ENCODE measurements around the gene NEU3. TPM values are rescaled to one million over a fixed set of nuclear protein-coding genes. Genes with fewer than 3 reads are reported as not detected.
A peak's percentile ranks its signal among the peaks of the same experiment; 100 is the strongest.
"Not testable (repeated sequence)": the region's sequence is repeated elsewhere in the genome, so short reads cannot be mapped to it uniquely, and the experiment has no call there.

NEU3 gene
- total and polyA plus RNA-seq, 2 experiments from 2014 or later = 2.5 to 6.2 TPM

DNA sequence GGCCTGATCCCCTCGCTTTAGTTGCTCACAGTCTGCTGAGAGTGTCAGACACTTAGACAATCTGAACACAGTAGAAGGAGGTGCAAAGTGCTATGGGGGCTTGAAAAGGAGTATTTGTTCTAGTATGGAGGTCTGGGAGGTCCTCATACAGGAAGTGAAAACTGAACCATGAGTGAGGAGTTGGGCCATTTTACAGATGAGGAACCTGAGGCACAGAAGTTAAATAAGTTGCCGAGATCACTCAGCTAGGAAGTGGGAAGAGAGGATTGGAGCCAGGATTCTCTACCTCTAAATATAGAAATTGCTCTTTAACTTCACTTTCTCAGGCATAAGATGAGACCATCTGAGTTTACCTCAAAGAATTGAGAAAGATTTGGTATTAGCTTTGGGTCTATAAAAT, 4.0 kb upstream of the NEU3 start:
- H3K27me3 ChIP-seq (replicated peaks; ENCODE audit: insufficient read depth) = no peaks in the 10 kb centered on the region
- no peak overlapping the region for H3K4me3 ChIP-seq
- 0 out of 2 replicates have a peak, but pooled peaks cover 2% of the 10 kb centered on the region for H3K36me3 ChIP-seq (ENCODE audit: low read depth)
- no peak overlapping the region for H3K4me2 ChIP-seq (ENCODE audit: unreplicated experiment)
- H3K9ac ChIP-seq = no peak overlapping the region
- H2AFZ ChIP-seq = no peak overlapping the region
- peaks cover 33% of the 10 kb centered on the region for H3F3A ChIP-seq (ENCODE audit: insufficient read depth)
- no peaks in the 10 kb centered on the region for H3K9me2 ChIP-seq (ENCODE audit: insufficient read depth)
- DNase-seq = no peak
- no peaks in the 10 kb centered on the region for H4K20me1 ChIP-seq (ENCODE audit: insufficient read depth)
- no peak for TF ChIP-seq EZH2 (IDR thresholded peaks at IDR 0.05; ENCODE audit: insufficient read depth, poor library complexity, severe bottlenecking)
- TF ChIP-seq EZH2phosphoT487 (IDR thresholded peaks at IDR 0.05; ENCODE audit: insufficient read depth, low read depth) = no peak
- no peaks in the 10 kb centered on the region for H3K79me2 ChIP-seq (ENCODE audit: insufficient read depth)
- no peaks in the 10 kb centered on the region for H3K9me3 ChIP-seq (ENCODE audit: low read depth)
- peaks cover 6% of the 10 kb centered on the region; the same call in 1 of the 2 replicates for H3K4me1 ChIP-seq (ENCODE audit: insufficient read depth)
- H3K27ac ChIP-seq = no peak overlapping the region
- WGBS, 2 experiments (ENCODE audit: low coverage in 1 of 2, low lambda C conversion rate in 2 of 2, missing lambda C conversion rate in 2 of 2) = 57% methylated on average over 2 of the region's 2 CpGs
- in situ Hi-C loops (cut with MboI) = no loop called here

DNA sequence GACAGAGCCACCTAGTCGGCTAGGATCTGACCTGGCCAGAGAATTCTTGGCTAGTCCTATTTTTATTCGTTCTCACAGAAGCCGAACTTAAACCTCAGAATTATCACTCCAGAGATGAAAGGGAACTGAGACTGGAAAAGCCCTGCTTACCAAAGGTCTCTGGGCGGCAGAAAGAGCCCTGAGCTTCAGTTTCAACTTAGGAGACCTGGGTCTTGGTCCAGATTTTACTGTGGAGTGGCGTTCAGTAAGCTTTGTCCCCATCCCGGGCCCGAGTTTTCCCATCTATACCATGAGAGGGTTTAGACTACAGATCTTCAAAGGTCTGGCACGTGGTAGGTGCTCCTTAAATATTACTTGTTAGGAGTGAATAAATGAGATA, 516 bp downstream of the NEU3 start:
- WGBS, 2 experiments (ENCODE audit: low coverage in 1 of 2, low lambda C conversion rate in 2 of 2, missing lambda C conversion rate in 2 of 2) = 15 to 16% methylated on average over 8 of the region's 8 CpGs
- in situ Hi-C loops (cut with MboI) = no loop called here
- no peak for DNase-seq

DNA sequence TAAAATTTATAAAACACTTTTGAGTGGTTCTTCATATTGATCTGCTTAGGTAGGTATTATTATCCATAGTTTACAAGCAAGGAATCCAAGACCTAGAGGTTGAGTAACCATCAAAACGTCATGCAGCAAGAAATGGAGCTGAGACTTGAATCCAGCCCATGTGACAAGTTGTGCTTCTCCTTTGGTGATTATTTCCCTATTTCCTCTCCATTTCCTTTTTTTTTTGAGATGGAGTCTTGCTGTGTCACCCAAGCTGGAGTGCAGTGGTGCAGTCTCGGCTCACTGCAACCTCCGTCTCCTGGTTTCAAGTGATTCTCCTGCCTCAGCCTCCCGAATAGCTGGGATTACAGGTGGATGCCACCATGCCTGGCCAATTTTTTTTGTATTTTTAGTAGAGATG, 1.4 kb downstream of the NEU3 start:
- in situ Hi-C loops (cut with MboI); H4K20me1 ChIP-seq (ENCODE audit: insufficient read depth); H3K9ac ChIP-seq; H2AFZ ChIP-seq; H3K9me2 ChIP-seq (ENCODE audit: insufficient read depth); DNase-seq; H3K79me2 ChIP-seq (ENCODE audit: insufficient read depth); H3K4me3 ChIP-seq; H3K27me3 ChIP-seq (replicated peaks; ENCODE audit: insufficient read depth); H3K27ac ChIP-seq; H3K36me3 ChIP-seq (ENCODE audit: low read depth); H3K4me2 ChIP-seq (ENCODE audit: unreplicated experiment); H3K4me1 ChIP-seq (ENCODE audit: insufficient read depth); H3K9me3 ChIP-seq (ENCODE audit: low read depth): not testable (repeated sequence)
- WGBS, 2 experiments (ENCODE audit: low coverage in 1 of 2, low lambda C conversion rate in 2 of 2, missing lambda C conversion rate in 2 of 2) = 98 to 99% methylated on average over 4 of the region's 4 CpGs
- peaks cover 20% of the 10 kb centered on the region for H3F3A ChIP-seq (ENCODE audit: insufficient read depth)

More for the DNA sequence above, 516 bp downstream of the NEU3 start:
- peak overlapping the region; percentile 50 for H3K27ac ChIP-seq
- H4K20me1 ChIP-seq (ENCODE audit: insufficient read depth) = no peaks in the 10 kb centered on the region
- no peaks in the 10 kb centered on the region; the same call in 1 of the 2 replicates for H3K79me2 ChIP-seq (ENCODE audit: insufficient read depth)
- peak overlapping the region; percentile 100 for H3K4me3 ChIP-seq
- H3K27me3 ChIP-seq (replicated peaks; ENCODE audit: insufficient read depth) = no peaks in the 10 kb centered on the region
- no peaks in the 10 kb centered on the region for H3K9me2 ChIP-seq (ENCODE audit: insufficient read depth)
- H3K9me3 ChIP-seq (ENCODE audit: low read depth) = no peaks in the 10 kb centered on the region
- peaks cover 27% of the 10 kb centered on the region for H3F3A ChIP-seq (ENCODE audit: insufficient read depth)
- peaks cover 7% of the 10 kb centered on the region; the same call in 1 of the 2 replicates for H3K4me1 ChIP-seq (ENCODE audit: insufficient read depth)
- peak overlapping the region; percentile 91 for H3K9ac ChIP-seq
- H3K36me3 ChIP-seq (ENCODE audit: low read depth) = no peaks in the 10 kb centered on the region
- peak overlapping the region; percentile 99 for H2AFZ ChIP-seq
- TF ChIP-seq EZH2 (IDR thresholded peaks at IDR 0.05; ENCODE audit: insufficient read depth, poor library complexity, severe bottlenecking) (no peak), EZH2phosphoT487 (IDR thresholded peaks at IDR 0.05; ENCODE audit: insufficient read depth, low read depth) (no peak)
- peak overlapping the region; percentile 94 for H3K4me2 ChIP-seq (ENCODE audit: unreplicated experiment)

DNA sequence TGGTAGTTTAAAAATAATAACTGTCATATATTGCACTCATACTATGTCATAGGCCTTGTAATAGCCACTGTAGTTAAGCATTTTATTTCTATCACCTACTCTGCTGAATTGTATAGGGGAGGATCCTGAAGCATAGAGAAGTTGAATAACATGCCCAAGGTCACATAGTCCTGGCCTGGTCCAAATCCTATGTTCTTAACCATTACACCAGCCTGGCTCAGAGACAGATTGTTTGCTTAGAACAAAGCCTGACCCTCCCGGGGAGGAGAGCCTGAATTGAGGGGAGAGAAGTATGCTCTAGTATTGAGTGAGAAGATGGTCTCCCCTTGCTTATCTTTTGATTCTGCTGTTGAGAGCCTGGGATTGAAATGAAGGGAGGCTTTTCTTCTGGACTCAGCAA, 2.2 kb downstream of the NEU3 start:
- no peak overlapping the region for H2AFZ ChIP-seq
- H4K20me1 ChIP-seq (ENCODE audit: insufficient read depth) = no peaks in the 10 kb centered on the region
- peaks cover 17% of the 10 kb centered on the region for H3F3A ChIP-seq (ENCODE audit: insufficient read depth)
- no peaks in the 10 kb centered on the region for H3K9me3 ChIP-seq (ENCODE audit: low read depth)
- H3K9me2 ChIP-seq (ENCODE audit: insufficient read depth) = no peaks in the 10 kb centered on the region
- H3K4me2 ChIP-seq (ENCODE audit: unreplicated experiment) = no peak overlapping the region
- H3K27me3 ChIP-seq (replicated peaks; ENCODE audit: insufficient read depth) = no peaks in the 10 kb centered on the region
- in situ Hi-C loops (cut with MboI) = no loop called here
- DNase-seq = no peak
- no peaks in the 10 kb centered on the region; the same call in 1 of the 2 replicates for H3K79me2 ChIP-seq (ENCODE audit: insufficient read depth)
- WGBS, 2 experiments (ENCODE audit: low coverage in 1 of 2, low lambda C conversion rate in 2 of 2, missing lambda C conversion rate in 2 of 2) = 86 to 97% methylated on average over 1 of the region's 1 CpG
- TF ChIP-seq EZH2phosphoT487 (IDR thresholded peaks at IDR 0.05; ENCODE audit: insufficient read depth, low read depth) = no peak
- TF ChIP-seq EZH2 (IDR thresholded peaks at IDR 0.05; ENCODE audit: insufficient read depth, poor library complexity, severe bottlenecking) = no peak
- H3K9ac ChIP-seq = no peak overlapping the region
- H3K4me3 ChIP-seq = no peak overlapping the region
- H3K4me1 ChIP-seq (ENCODE audit: insufficient read depth) = peaks cover 7% of the 10 kb centered on the region; the same call in 1 of the 2 replicates
- no peak overlapping the region for H3K27ac ChIP-seq
- no peaks in the 10 kb centered on the region for H3K36me3 ChIP-seq (ENCODE audit: low read depth)

DNA sequence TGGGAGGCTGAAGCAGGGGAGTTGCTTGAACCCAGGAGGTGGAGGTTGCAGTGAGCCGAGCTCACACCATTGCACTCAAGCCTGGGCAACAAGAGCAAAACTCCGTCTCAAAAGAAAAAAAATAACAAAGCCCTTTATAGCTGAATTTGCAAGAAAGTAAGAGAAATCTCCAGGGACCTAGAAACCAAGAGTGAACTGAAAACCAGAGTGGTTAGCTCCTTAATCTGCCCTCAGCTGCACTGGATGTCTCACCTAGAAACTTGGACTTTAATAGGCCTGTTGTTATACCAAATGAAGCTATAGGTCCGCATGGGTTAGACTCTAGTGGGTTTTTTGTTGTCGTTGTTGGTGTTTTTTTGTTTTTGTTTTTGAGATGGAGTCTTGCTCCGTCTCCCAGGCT, 4.1 kb downstream of the NEU3 start:
- in situ Hi-C loops (cut with MboI) = no loop called here
- H3K27me3 ChIP-seq (replicated peaks; ENCODE audit: insufficient read depth) = no peaks in the 10 kb centered on the region

More for the DNA sequence above, 4.1 kb downstream of the NEU3 start:
- peaks cover 5% of the 10 kb centered on the region; the same call in 1 of the 2 replicates for H3F3A ChIP-seq (ENCODE audit: insufficient read depth)
- no peak for DNase-seq
- no peak overlapping the region for H3K4me2 ChIP-seq (ENCODE audit: unreplicated experiment)
- no peak overlapping the region for H3K27ac ChIP-seq
- no peaks in the 10 kb centered on the region for H3K36me3 ChIP-seq (ENCODE audit: low read depth)
- peaks cover 7% of the 10 kb centered on the region; the same call in 1 of the 2 replicates for H3K4me1 ChIP-seq (ENCODE audit: insufficient read depth)
- no peak overlapping the region for H3K4me3 ChIP-seq
- no peak overlapping the region for H3K9ac ChIP-seq
- no peaks in the 10 kb centered on the region for H3K9me2 ChIP-seq (ENCODE audit: insufficient read depth)
- H3K9me3 ChIP-seq (ENCODE audit: low read depth) = no peaks in the 10 kb centered on the region
- no peak overlapping the region for H2AFZ ChIP-seq
- WGBS, 2 experiments (ENCODE audit: low coverage in 1 of 2, low lambda C conversion rate in 2 of 2, missing lambda C conversion rate in 2 of 2) = 96 to 98% methylated on average over 5 of the region's 5 CpGs
- no peaks in the 10 kb centered on the region; the same call in 1 of the 2 replicates for H3K79me2 ChIP-seq (ENCODE audit: insufficient read depth)
- no peak for TF ChIP-seq EZH2 (IDR thresholded peaks at IDR 0.05; ENCODE audit: insufficient read depth, poor library complexity, severe bottlenecking)
- no peak for TF ChIP-seq EZH2phosphoT487 (IDR thresholded peaks at IDR 0.05; ENCODE audit: insufficient read depth, low read depth)
- no peaks in the 10 kb centered on the region for H4K20me1 ChIP-seq (ENCODE audit: insufficient read depth)
